ENCODE results near the gene CCDC144A.
"Not testable (repeated sequence)": the region's sequence is repeated elsewhere in the genome, so short reads cannot be mapped to it uniquely, and the experiment has no call there.

Gene CCDC144A

DNA sequence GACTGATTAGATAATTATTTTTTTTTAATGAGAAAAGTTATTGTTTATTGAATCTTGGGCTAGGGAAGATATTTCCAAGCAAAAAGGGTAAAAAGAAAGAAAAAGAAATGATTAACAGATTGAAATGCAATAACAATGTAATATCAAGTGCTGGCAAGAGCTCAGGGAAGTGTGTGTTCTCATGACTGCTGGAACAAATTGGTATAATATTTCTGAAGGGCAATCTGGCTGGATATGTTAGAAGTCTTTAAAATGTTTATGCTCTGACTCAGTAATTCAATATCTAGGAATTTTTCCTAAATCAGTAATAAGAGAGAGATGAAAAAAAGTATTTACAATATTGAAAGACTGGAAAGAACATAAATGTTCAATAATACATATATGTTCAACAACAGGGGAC lies 28.8 kb upstream of the CCDC144A start:
- Mint-ChIP-seq H3K27ac (no peak overlapping the region), H3K36me3 (ENCODE audit: low read depth) (no peaks in the 10 kb centered on the region), H3K9me3 (peaks cover 2% of the 10 kb centered on the region), H3K4me3 (no peak overlapping the region), H3K27me3 (ENCODE audit: low read depth) (peaks cover 34% of the 10 kb centered on the region), H3K4me1 (no peaks in the 10 kb centered on the region)
- TF ChIP-seq, protein P1, sequence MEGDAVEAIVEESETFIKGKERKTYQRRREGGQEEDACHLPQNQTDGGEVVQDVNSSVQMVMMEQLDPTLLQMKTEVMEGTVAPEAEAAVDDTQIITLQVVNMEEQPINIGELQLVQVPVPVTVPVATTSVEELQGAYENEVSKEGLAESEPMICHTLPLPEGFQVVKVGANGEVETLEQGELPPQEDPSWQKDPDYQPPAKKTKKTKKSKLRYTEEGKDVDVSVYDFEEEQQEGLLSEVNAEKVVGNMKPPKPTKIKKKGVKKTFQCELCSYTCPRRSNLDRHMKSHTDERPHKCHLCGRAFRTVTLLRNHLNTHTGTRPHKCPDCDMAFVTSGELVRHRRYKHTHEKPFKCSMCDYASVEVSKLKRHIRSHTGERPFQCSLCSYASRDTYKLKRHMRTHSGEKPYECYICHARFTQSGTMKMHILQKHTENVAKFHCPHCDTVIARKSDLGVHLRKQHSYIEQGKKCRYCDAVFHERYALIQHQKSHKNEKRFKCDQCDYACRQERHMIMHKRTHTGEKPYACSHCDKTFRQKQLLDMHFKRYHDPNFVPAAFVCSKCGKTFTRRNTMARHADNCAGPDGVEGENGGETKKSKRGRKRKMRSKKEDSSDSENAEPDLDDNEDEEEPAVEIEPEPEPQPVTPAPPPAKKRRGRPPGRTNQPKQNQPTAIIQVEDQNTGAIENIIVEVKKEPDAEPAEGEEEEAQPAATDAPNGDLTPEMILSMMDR (IDR thresholded peaks at IDR 0.05; ENCODE audit: unreplicated experiment in 3 of 3) = no peak

DNA sequence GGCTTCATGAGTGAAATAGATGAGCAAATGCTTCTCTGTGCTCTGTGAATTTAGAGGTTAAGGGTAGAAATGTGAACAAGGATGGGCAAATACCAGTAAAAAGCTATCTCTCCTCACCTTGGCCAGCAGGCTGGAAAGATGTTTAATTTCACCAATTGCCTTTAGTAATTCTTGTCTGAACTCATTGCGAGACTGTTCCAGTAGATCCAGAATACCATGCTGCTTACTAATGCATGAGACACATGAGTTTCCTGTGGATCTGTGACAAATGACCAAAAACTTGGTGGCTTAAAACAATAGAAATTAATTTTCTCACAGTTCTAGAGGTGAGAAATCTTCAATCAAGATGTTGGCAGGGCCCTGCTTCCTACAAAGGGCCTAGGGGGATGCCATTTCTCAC lies 27.1 kb upstream of the CCDC144A start:
- H3K36me3 Mint-ChIP-seq (ENCODE audit: low read depth) = no peaks in the 10 kb centered on the region
- no peak overlapping the region for H3K27ac Mint-ChIP-seq
- no peak overlapping the region for H3K4me3 Mint-ChIP-seq
- no peaks in the 10 kb centered on the region for H3K4me1 Mint-ChIP-seq
- TF ChIP-seq, protein P1 (IDR thresholded peaks at IDR 0.05; ENCODE audit: unreplicated experiment in 3 of 3) = no peak
- H3K27me3 Mint-ChIP-seq (ENCODE audit: low read depth) = peaks cover 46% of the 10 kb centered on the region
- peaks cover 2% of the 10 kb centered on the region for H3K9me3 Mint-ChIP-seq

DNA sequence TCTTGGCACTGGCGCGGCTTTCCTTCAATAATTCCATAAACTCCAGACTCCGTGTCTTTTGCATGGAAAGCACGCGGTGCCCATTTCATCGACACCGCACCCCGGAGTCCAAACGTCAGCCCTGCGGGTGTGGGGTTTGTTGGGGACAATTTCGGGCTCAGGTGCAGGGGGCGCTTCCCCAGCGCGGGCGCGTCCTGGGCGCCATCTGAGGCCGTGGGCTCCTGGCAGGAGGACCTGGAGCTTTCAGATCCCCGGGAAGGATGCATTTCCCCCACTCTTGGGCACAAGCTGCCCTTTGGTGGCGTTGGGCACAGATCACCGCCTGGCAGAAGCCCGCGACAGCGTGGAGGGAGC lies 23.5 kb upstream of the CCDC144A start:
- not testable (repeated sequence) for H3K4me1 Mint-ChIP-seq; H3K9me3 Mint-ChIP-seq; H3K27ac Mint-ChIP-seq; H3K36me3 Mint-ChIP-seq (ENCODE audit: low read depth)
- Mint-ChIP-seq H3K4me3 (peak overlapping the region in 1 of 3 experiments; percentile 38), H3K27me3 (ENCODE audit: low read depth) (peaks cover 65% of the 10 kb centered on the region)

DNA sequence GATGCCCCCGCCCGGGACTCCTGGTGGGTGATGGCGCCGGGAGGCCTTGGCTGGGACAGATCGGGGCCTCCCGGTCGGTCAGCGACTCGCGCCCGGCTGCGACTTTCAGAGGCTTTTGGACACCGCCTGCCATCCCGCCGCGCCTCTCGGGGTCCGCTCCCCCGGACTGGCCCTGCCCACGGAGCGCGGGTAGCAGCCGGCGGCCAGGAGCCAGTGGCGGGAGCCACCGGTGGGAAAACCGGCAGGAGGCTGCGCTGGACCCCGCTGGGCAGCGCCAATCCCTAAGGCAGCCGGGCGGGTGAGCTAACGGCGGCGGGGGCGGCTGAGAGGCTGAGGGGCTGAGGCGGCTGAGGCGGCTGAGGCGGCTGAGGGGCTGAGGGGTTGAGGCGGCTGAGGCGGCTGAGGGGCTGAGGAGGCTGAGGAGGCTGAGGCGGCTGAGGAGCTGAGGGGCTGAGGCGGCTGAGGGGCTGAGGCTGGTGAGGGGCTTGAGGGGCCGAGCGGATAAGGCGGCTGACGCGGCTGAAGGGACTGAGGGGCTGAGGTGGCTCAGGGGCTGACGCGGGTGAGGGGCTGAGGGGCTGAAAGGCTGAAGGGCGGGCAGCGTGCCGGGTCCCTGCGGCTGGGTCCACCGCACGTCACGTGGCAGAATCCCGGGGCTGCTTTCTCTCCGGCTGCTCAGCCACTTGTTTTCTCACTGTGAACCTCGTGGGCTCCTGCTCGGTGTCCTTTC lies 23.0 kb upstream of the CCDC144A start:
- Mint-ChIP-seq H3K27me3 (ENCODE audit: low read depth) (peaks cover 64% of the 10 kb centered on the region), H3K4me3 (peak overlapping the region; percentile 70 to 81 (median 71))
- not testable (repeated sequence) for H3K27ac Mint-ChIP-seq; H3K4me1 Mint-ChIP-seq; H3K9me3 Mint-ChIP-seq; H3K36me3 Mint-ChIP-seq (ENCODE audit: low read depth)

DNA sequence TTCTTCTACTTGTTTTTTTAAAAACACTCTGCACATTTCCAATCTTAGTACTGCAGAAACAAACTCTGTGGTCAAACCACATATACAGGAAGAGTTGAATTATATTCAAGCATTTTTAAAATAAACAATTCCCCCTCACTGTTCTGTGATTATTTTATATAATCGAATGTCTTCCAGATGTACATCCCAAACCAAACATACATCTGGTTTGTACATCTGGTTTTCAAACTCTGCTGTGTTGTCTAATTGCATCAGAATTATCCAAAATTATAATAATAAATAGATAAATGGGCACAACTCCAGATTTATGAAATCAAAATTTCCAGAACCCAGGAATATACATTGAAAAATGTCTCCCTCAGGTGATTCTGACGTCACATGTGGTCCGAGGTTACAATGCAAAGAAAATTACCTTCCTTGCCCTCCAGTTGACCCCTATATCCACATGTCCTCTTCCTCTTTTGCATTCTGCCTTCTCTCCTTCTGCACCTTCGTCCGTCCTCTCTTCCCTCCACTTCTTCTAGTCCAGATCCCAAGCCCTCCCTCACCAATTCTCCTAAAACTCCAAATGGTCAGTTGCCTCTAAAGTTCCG lies 13.3 kb upstream of the CCDC144A start:
- no peak overlapping the region for H3K27ac Mint-ChIP-seq
- TF ChIP-seq, protein P1 (IDR thresholded peaks at IDR 0.05; ENCODE audit: unreplicated experiment in 3 of 3) = no peak
- no peaks in the 10 kb centered on the region for H3K4me1 Mint-ChIP-seq
- H3K27me3 Mint-ChIP-seq (ENCODE audit: low read depth) = peaks cover 4% of the 10 kb centered on the region
- H3K36me3 Mint-ChIP-seq (ENCODE audit: low read depth) = no peaks in the 10 kb centered on the region
- H3K9me3 Mint-ChIP-seq = no peaks in the 10 kb centered on the region
- no peak overlapping the region for H3K4me3 Mint-ChIP-seq

DNA sequence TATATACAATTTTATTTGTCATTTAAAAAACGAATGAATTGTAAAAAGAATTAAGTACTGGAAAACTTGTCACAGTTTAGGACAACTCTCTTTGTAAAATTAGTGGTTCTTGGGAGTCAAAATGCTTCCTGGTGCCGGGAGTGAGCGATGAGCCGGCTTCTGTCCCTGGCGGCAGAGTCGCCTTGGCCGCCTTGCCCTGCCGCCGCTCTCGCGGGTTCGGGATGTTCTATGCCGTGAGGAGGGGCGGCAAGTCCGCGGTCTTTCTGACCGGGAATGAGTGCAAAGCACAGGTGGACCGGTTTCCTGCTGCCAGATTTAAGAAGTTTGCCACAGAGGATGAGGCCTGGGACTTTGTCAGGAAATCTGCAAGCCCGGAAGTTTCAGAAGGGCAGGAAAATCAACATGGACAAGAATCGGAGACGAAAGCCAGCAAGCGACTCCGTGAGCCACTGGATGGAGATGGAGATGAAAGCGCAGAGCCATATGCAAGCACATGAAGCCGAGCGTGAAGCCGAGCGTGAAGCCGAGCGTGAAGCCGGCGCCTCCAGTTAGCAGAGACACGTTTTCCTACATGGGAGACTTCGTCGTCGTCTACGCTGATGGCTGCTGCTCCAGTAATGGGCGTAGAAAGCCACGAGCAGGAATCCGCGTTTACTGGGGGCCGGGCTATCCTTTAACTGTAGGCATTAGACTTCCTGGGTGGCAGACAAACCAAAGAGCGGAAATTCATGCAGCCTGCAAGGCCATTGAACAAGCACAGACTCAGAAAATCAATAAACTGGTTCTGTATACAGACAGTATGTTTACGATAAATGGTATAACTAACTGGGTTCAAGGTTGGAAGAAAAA lies 6.5 kb upstream of the CCDC144A start:
- Mint-ChIP-seq H3K27me3 (ENCODE audit: low read depth) (peaks cover 13% of the 10 kb centered on the region), H3K4me3 (peak overlapping the region in 2 of 3 experiments; percentile 32 to 59)
- H3K27ac Mint-ChIP-seq; H3K36me3 Mint-ChIP-seq (ENCODE audit: low read depth); H3K9me3 Mint-ChIP-seq; H3K4me1 Mint-ChIP-seq: not testable (repeated sequence)

DNA sequence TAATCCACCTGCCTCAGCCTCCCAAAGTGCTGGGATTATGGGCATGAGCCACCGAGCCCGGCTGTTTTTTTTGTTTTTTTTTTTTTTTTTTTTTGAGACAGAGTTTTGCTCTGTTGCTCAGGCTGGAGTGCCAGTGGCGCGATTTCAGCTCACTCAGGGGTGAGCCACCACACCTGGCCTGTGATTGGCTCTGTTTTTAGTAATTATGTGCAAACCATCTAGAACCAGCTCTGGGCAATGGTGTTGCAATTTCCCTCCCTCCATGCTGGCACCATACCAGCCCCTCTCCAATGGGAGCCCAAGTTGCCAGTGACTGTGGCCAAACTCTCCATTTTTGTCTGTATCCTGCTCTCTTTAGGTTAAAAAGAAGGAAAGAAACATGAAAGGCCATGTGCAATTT lies 4.0 kb upstream of the CCDC144A start:
- H3K4me3 Mint-ChIP-seq; H3K4me1 Mint-ChIP-seq; H3K27ac Mint-ChIP-seq; H3K36me3 Mint-ChIP-seq (ENCODE audit: low read depth); H3K9me3 Mint-ChIP-seq: not testable (repeated sequence)
- H3K27me3 Mint-ChIP-seq (ENCODE audit: low read depth) = peaks cover 13% of the 10 kb centered on the region

DNA sequence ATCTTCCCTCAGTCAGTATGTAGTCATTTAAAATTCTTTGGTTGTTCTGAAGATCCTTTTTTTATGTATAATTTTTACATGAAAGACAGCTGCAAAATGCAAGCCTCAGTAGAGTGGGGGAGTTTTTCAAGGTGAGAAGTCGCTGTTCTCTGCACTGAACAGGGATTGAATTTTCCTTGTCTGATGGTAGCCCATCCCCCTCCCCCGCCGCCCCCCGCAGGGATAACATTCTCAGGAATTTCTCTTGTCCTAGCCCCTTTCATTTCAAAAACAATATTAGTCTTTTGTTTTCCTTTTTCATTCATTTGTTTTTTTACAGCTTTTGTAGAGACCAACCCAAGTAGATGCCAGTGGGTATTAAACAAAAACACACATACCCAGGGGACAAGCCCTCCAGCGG lies 2.9 kb upstream of the CCDC144A start:
- H3K9me3 Mint-ChIP-seq; H3K27ac Mint-ChIP-seq; H3K27me3 Mint-ChIP-seq (ENCODE audit: low read depth); H3K4me3 Mint-ChIP-seq; H3K36me3 Mint-ChIP-seq (ENCODE audit: low read depth); H3K4me1 Mint-ChIP-seq: not testable (repeated sequence)

DNA sequence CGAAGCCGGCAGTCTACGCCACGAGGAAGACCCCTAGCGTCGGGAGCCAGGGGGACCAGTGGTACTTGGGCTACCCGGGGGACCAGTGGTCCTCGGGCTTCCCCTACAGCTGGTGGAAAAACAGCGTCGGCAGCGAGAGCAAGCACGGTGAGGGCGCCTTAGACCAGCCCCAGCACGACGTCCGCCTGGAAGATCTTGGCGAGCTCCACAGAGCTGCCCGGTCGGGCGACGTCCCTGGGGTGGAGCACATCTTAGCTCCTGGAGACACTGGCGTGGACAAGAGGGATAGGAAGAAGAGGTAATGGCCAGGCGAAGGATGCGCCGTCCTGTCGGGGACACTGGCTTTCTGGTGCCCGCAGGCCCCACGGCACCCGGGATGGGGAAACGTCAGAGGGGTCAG lies 406 bp downstream of the CCDC144A start:
- not testable (repeated sequence) for H3K9me3 Mint-ChIP-seq; H3K27me3 Mint-ChIP-seq (ENCODE audit: low read depth); H3K4me3 Mint-ChIP-seq; H3K36me3 Mint-ChIP-seq (ENCODE audit: low read depth); H3K4me1 Mint-ChIP-seq; H3K27ac Mint-ChIP-seq

DNA sequence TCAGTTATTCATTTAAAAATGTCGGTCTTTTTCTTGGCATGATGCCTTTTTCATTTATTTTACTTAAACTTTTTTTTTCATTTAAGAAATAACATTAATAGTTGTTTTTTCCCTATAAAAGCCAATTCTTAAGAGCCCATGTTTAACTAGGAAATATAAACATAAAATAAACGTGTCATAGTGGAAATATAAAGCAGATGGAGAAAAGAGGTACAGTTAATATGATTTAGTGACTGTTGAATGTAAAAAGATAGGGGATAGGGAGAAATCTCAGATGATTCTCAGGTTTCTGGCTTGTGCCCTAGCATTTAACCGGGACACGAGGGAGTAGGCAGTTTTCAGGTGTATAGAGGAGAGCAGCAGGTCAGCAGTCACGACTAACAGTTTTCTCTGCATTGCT lies 7.6 kb downstream of the CCDC144A start:
- not testable (repeated sequence) for H3K9me3 Mint-ChIP-seq; H3K36me3 Mint-ChIP-seq (ENCODE audit: low read depth); H3K4me1 Mint-ChIP-seq; H3K4me3 Mint-ChIP-seq
- H3K27ac Mint-ChIP-seq = peak overlapping the region in 1 of 3 experiments; percentile 47
- H3K27me3 Mint-ChIP-seq (ENCODE audit: low read depth) = peaks cover 11% of the 10 kb centered on the region

DNA sequence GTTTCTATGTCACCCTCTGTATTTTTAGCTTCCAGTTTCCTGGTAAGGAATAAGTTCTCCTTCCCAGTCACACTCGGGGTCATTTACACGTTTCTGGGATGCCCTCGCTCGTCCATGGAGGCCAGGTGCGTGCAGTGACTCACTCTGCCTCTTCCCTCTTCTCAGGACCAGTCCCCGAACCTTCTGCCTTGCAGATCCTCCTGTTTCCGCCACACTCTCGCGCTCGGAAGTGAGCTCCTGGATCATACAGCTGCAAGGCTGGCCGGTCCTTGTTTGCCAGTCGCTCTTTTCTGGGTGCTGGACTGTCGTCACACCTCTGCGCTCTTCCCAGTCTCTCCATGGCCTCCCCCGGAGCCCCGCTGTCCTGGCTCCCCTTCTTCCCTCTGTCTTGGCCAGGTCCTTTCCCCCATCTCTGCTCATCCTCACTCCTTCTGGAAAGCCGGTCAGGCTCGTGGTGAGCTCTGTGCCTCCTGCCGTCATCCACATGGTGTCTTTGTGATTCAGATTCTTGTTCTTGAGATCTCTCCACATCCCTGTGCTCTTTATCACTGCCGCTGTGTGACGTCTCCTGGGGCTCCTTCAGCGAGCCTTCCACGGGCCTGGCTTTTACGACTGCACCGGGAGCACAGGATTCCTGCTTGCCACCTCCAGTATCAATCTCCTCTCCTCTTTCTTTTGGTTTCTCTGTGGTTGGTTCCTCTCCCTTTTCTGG lies 55.6 kb downstream of the CCDC144A start:
- not testable (repeated sequence) for H3K9me3 Mint-ChIP-seq; H3K36me3 Mint-ChIP-seq (ENCODE audit: low read depth); H3K27ac Mint-ChIP-seq
- H3K27me3 Mint-ChIP-seq (ENCODE audit: low read depth) = peaks cover 60% of the 10 kb centered on the region
- peak overlapping the region; percentile 46 to 61 (median 61) for H3K4me3 Mint-ChIP-seq
- H3K4me1 Mint-ChIP-seq = peaks cover 10% of the 10 kb centered on the region
